ENCODE data around the gene DAPL1.

The DAPL1 gene

DNA sequence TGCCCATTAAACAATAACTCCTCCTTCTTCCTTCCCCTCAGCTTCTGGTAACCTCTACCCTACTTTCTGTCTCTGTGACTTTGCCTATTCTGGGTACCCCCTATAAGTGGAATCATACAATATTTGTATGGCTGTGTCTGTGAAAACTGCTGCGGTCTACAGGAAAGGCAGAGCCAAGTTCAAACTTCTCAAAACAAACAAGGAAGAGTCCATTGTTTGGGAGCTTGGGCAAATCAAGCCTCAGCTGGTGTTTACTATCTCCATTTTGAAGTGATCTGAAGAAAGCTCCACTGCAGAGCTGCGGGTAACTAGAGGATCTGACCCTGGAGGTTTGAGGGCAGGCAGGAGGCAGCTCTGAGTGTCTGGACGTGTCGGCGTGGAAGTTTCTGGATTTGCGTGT, 48.6 kb upstream of the DAPL1 start:
- TF ChIP-seq ZNF645 (tag by site-specific recombination; IDR thresholded peaks at IDR 0.05): no peak
- TF ChIP-seq ZNF837 (tag by site-specific recombination; IDR thresholded peaks at IDR 0.05): no peak
- CTCF ChIA-PET: interaction anchor here (0.5 to 4.7 kb wide), 25 partner anchors 7 to 918 kb away, joined by 3 to 51 read pairs (median 5); no protein-coding TSS in a partner anchor

DNA sequence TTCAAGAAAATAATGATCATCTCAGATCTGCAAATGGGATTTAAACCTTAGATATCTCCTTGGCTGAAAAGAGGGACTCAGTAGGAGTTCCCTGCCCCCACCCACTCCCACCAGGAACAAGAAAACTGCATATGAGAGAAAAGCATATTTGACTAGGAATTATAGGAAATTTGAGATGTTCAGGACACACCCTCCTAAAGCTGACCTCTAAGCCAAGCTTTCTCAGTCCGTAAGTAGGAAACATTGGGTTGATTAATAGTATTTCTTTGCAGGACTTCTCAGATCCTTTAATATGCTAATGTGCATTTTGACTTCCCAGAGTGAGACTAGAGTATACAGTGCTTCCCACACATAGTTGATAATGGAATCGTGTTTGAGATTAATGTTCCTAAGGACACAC, 47.8 kb upstream of the DAPL1 start:
- Histone ChIP-seq H3K4me1 (ENCODE audit: control insufficient read depth, insufficient read depth, low read length) (no peaks in the 10 kb centered on the region), H3K4me3 (ENCODE audit: low read depth, low read length) (no peak overlapping the region), H3K36me3 (ENCODE audit: control insufficient read depth in 2 of 2, insufficient read depth in 1 of 2, low read length in 2 of 2) (no peaks in the 10 kb centered on the region), H3K9me3 (ENCODE audit: control insufficient read depth, insufficient read depth, low read depth, low read length) (no peaks in the 10 kb centered on the region), H3K27ac (ENCODE audit: extremely low read depth, low read depth, low read length) (no peak overlapping the region)
- no peak for TF ChIP-seq ZBTB8A (tag by site-specific recombination; IDR thresholded peaks at IDR 0.05)
- peak; percentile 49; the same call in 1 of the 2 replicates for TF ChIP-seq ZNF239 (tag by site-specific recombination; IDR thresholded peaks at IDR 0.05)
- ChIA-PET POLR2A (no interaction called here), CTCF (interaction anchor here (0.5 to 4.7 kb wide), 8 partner anchors 15 to 723 kb away, joined by 3 to 37 read pairs (median 4); no protein-coding TSS in a partner anchor)

More for the DNA sequence above, 48.6 kb upstream of the DAPL1 start:
- Histone ChIP-seq H3K9me3 (ENCODE audit: control insufficient read depth, insufficient read depth, low read depth, low read length) (no peaks in the 10 kb centered on the region), H3K27ac (ENCODE audit: extremely low read depth, low read depth, low read length) (no peak overlapping the region), H3K36me3 (ENCODE audit: control insufficient read depth in 2 of 2, insufficient read depth in 1 of 2, low read length in 2 of 2) (no peaks in the 10 kb centered on the region), H3K4me1 (ENCODE audit: control insufficient read depth, insufficient read depth, low read length) (no peaks in the 10 kb centered on the region), H3K4me3 (ENCODE audit: low read depth, low read length) (no peak overlapping the region)
- POLR2A ChIA-PET: no interaction called here

GRCh38 chr2:158748926-158749590, 46.1 kb upstream of the DAPL1 start:
- no peaks in the 10 kb centered on the region for H3K9me3 ChIP-seq (ENCODE audit: control insufficient read depth, insufficient read depth, low read depth, low read length)
- H3K27ac ChIP-seq (ENCODE audit: extremely low read depth, low read depth, low read length): no peak overlapping the region
- no peak overlapping the region for H3K4me3 ChIP-seq (ENCODE audit: low read depth, low read length)
- H3K4me1 ChIP-seq (ENCODE audit: control insufficient read depth, insufficient read depth, low read length): no peaks in the 10 kb centered on the region
- H3K36me3 ChIP-seq (ENCODE audit: control insufficient read depth in 2 of 2, insufficient read depth in 1 of 2, low read length in 2 of 2): no peaks in the 10 kb centered on the region
- POLR2A ChIA-PET: no interaction called here
- TF ChIP-seq ZNF423 (tag by site-specific recombination; IDR thresholded peaks at IDR 0.05): no peak
- no peak for TF ChIP-seq ZNF132 (tag by site-specific recombination; IDR thresholded peaks at IDR 0.05; ENCODE audit: borderline replicate concordance)
- TF ChIP-seq GLIS1 (tag by site-specific recombination; IDR thresholded peaks at IDR 0.05): no peak
- TF ChIP-seq SP7 (tag by site-specific recombination; IDR thresholded peaks at IDR 0.05): no peak
- no peak for TF ChIP-seq ZNF639 (tag by site-specific recombination; IDR thresholded peaks at IDR 0.05)
- CTCF ChIA-PET: interaction anchor here (0.6 to 2.4 kb wide), 6 partner anchors 11 to 725 kb away, joined by 3 to 13 read pairs (median 5); no protein-coding TSS in a partner anchor

DNA sequence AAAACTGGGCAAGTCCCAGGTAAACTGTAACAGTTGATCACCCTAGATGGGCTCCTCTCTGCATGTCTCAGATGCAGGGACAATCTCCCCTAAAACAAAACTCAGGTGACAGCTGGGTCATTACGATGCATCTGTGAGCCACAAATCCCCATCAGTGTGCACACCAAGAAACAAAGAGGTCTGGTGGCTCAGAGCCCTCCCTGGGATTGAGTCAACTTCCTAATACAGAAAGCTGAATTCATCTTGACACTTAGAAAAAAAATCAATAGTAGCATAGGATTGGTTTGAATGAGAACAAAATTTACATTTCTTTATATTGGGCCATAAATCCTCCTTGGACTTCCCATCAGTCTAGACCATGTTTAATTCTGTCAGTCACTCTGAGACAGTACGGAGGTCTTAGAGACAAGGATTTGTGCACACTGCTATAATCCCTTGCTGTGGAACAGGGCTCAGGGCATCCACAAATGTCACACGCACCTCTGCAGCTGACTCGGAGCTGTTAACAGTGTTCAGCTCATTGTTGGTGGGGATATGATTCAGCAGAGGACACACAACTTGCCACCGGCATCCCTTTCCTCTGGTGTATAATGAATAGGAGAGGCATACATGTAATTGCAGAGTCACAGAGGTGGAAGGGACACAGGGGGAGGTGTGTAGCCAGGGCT, 44.5 kb upstream of the DAPL1 start:
- no peaks in the 10 kb centered on the region for H3K9me3 ChIP-seq (ENCODE audit: control insufficient read depth, insufficient read depth, low read depth, low read length)
- H3K36me3 ChIP-seq (ENCODE audit: control insufficient read depth in 2 of 2, insufficient read depth in 1 of 2, low read length in 2 of 2): no peaks in the 10 kb centered on the region
- ChIA-PET POLR2A (no interaction called here), CTCF (interaction anchor here (2.4 to 5.1 kb wide), 2 partner anchors 717 to 726 kb away, joined by 13 to 89 read pairs; no protein-coding TSS in a partner anchor)
- no peaks in the 10 kb centered on the region for H3K4me1 ChIP-seq (ENCODE audit: control insufficient read depth, insufficient read depth, low read length)
- TF ChIP-seq, protein P1, sequence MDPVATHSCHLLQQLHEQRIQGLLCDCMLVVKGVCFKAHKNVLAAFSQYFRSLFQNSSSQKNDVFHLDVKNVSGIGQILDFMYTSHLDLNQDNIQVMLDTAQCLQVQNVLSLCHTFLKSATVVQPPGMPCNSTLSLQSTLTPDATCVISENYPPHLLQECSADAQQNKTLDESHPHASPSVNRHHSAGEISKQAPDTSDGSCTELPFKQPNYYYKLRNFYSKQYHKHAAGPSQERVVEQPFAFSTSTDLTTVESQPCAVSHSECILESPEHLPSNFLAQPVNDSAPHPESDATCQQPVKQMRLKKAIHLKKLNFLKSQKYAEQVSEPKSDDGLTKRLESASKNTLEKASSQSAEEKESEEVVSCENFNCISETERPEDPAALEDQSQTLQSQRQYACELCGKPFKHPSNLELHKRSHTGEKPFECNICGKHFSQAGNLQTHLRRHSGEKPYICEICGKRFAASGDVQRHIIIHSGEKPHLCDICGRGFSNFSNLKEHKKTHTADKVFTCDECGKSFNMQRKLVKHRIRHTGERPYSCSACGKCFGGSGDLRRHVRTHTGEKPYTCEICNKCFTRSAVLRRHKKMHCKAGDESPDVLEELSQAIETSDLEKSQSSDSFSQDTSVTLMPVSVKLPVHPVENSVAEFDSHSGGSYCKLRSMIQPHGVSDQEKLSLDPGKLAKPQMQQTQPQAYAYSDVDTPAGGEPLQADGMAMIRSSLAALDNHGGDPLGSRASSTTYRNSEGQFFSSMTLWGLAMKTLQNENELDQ (tag by site-specific recombination; IDR thresholded peaks at IDR 0.05; ENCODE audit: low read depth): no peak
- no peak overlapping the region for H3K27ac ChIP-seq (ENCODE audit: extremely low read depth, low read depth, low read length)
- no peak overlapping the region for H3K4me3 ChIP-seq (ENCODE audit: low read depth, low read length)
